Measurements from ENCODE around the gene MGAT3.

DNA sequence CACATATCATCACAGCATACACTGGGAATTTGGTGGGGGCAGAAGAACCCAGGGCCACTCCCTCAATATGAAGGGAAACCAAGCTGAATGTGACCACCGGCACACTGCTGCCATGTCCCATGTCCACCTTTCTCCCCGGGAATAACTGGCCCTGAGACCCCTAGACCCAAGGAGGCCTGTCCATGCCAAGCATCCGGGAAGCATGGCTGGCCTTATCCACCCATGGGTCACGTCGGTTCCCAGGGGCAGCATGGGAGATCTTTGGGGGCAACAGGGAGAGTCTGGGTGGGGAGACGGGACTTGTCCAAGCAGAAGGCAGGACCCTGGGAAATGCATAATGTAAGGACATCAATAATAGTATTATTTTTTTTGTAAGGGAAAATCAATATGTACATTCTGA, 34.9 kb downstream of the MGAT3 start:
- TF ChIP-seq, protein P1, sequence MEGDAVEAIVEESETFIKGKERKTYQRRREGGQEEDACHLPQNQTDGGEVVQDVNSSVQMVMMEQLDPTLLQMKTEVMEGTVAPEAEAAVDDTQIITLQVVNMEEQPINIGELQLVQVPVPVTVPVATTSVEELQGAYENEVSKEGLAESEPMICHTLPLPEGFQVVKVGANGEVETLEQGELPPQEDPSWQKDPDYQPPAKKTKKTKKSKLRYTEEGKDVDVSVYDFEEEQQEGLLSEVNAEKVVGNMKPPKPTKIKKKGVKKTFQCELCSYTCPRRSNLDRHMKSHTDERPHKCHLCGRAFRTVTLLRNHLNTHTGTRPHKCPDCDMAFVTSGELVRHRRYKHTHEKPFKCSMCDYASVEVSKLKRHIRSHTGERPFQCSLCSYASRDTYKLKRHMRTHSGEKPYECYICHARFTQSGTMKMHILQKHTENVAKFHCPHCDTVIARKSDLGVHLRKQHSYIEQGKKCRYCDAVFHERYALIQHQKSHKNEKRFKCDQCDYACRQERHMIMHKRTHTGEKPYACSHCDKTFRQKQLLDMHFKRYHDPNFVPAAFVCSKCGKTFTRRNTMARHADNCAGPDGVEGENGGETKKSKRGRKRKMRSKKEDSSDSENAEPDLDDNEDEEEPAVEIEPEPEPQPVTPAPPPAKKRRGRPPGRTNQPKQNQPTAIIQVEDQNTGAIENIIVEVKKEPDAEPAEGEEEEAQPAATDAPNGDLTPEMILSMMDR (IDR thresholded peaks at IDR 0.05): no peak
- TF ChIP-seq POLR2A (IDR thresholded peaks at IDR 0.05): no peak
